ENCODE results near the gene SRPX.

The SRPX gene, protein sequence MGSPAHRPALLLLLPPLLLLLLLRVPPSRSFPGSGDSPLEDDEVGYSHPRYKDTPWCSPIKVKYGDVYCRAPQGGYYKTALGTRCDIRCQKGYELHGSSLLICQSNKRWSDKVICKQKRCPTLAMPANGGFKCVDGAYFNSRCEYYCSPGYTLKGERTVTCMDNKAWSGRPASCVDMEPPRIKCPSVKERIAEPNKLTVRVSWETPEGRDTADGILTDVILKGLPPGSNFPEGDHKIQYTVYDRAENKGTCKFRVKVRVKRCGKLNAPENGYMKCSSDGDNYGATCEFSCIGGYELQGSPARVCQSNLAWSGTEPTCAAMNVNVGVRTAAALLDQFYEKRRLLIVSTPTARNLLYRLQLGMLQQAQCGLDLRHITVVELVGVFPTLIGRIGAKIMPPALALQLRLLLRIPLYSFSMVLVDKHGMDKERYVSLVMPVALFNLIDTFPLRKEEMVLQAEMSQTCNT

DNA sequence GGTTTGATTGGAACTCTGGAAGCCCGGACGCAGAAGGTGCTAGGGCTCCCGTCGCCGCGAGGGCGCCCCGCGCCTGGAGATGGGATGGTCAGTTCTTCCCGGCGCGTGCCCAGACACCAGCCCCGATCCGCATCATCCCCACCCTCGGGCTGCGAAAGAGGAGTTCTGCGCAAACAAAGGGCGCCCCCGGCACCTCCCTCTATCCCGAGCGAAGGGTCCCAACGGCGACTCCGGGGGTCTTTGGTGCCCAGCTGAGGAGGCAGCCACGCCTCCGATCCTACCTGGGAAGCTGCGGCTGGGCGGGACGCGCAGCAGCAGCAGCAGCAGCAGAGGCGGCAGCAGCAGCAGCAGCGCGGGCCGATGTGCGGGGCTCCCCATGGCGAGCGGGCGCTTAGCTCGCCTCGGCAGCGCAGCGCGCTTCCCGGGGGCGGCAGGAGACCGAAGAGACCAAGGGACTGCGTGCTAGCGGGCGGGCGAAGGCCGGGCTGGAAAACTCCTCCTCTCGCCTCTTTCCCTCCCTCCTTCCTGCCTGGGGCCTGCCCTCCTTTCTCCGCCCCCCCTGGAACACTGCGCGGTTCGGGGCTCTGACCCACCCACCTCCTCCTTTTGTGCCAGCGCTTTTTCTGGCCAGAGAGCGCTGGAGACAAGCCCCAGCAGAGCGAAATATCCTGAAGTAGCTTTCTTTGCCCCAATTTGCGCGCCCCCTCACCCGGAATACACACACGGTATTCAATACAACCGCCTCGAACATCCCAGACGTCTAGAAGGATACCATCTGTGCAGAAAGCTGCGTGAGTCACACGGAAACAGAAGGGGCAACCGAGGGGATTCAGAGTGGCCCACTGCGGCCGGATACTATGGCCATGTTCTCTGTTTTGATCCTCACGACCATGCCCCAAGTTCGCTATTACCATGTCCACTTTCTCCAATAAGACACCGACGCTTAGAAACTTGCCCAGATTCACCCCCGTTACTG, at the start of gene SRPX:
SRPX (minus strand) TSS at position 457 of the 976 bp plus-strand sequence; CDS start at position 378, 79 bp downstream.
- DNase-seq (ENCODE audit: low spot score): peak; percentile 18
- TF ChIP-seq, protein P1, sequence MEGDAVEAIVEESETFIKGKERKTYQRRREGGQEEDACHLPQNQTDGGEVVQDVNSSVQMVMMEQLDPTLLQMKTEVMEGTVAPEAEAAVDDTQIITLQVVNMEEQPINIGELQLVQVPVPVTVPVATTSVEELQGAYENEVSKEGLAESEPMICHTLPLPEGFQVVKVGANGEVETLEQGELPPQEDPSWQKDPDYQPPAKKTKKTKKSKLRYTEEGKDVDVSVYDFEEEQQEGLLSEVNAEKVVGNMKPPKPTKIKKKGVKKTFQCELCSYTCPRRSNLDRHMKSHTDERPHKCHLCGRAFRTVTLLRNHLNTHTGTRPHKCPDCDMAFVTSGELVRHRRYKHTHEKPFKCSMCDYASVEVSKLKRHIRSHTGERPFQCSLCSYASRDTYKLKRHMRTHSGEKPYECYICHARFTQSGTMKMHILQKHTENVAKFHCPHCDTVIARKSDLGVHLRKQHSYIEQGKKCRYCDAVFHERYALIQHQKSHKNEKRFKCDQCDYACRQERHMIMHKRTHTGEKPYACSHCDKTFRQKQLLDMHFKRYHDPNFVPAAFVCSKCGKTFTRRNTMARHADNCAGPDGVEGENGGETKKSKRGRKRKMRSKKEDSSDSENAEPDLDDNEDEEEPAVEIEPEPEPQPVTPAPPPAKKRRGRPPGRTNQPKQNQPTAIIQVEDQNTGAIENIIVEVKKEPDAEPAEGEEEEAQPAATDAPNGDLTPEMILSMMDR (IDR thresholded peaks at IDR 0.05; ENCODE audit: borderline replicate concordance, control extremely low read depth, extremely low read depth, insufficient read depth, missing control alignments): no peak
- in situ Hi-C loops (cut with MboI; ENCODE audit: low sequenced_read_pairs, unreplicated experiment): no loop called here

DNA sequence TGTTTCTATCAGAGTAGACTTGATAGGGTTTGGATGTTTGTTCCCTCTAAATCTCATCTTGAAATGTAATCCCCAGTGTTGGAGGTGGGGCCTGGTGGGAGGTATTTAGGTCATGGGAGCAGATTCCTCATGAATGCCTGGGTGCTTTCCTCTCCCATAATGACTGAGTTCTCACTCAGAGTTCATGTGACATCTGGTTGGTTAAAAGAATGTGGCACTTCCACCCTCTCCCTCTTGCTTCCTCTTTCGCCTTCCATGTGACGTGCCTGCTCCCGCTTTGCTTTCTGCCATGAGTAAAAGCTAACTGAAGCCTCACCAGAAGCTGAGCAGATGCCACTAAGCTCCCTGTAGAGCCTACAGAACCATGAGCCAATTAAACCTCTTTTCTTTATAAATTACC, 47.3 kb upstream of the SRPX start:
- TF ChIP-seq, protein P1 (IDR thresholded peaks at IDR 0.05; ENCODE audit: borderline replicate concordance, control extremely low read depth, extremely low read depth, insufficient read depth, missing control alignments): no peak
- in situ Hi-C loops (cut with MboI; ENCODE audit: low sequenced_read_pairs, unreplicated experiment): no loop called here
- DNase-seq (ENCODE audit: low spot score): no peak

DNA sequence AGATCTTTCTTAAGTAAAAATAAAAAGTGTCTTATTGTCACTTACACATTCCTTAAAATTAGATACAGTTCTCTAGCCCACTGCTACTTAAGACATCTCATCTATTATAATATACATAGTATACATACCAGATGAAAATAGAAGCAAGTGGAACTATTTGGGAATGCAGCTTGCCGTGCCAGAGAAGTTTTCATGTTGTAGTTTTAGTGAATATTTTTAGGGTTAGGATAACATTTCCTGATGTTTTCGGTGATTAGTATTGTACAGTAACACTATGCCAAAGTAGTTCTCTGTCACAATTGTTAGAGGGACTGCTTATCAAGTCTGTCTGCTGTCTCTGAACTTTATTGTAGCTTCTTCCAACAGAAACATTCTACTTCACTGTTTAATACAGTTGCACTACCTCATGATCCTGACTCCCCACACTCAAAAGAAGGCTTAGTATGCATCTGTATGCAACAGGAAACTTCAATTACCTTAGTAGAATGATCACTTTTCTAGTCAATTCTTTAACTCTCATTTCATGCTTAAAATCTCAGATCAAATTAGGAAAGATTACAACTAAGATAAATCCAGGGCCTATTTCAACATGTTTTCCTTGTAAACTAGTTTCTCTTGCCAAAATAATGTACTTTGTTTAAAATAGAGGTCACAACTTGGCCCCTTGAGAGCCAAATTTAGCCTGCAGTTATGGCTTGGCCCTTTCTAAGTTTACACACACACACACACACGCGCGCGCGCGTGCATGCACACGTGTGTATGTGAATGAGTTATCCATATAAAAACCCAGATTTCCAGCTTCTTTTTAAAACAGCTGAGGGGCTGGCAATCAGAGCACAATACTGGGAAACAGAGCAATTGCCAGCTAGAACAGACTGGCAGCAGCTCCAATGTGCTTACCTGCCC, 42.3 kb upstream of the SRPX start:
- in situ Hi-C loops (cut with MboI; ENCODE audit: low sequenced_read_pairs, unreplicated experiment): no loop called here
- TF ChIP-seq, protein P1 (IDR thresholded peaks at IDR 0.05; ENCODE audit: borderline replicate concordance, control extremely low read depth, extremely low read depth, insufficient read depth, missing control alignments): no peak
- no peak for DNase-seq (ENCODE audit: low spot score)

DNA sequence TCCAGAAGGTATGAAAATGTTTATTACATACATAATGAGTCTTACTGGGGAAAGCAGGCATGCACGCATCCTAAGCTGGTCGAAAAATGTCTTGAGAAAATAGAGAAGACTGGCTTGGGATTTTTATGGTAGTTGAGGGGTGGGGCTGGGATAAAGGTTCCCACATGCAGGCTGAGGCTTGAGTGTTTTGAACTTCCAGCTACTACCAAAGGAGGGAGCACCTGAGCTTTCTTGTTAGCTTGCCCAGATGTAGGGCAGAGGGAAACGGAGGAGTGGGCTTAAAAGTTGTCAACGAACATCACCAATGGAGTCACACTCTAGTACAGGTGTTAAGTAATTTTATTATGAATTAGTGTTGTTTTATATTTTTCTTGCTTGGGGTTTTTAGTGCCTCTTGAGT, 39.6 kb upstream of the SRPX start:
- DNase-seq (ENCODE audit: low spot score): peak; percentile 47
- TF ChIP-seq, protein P1 (IDR thresholded peaks at IDR 0.05; ENCODE audit: borderline replicate concordance, control extremely low read depth, extremely low read depth, insufficient read depth, missing control alignments): peak; percentile 35
- in situ Hi-C loops (cut with MboI; ENCODE audit: low sequenced_read_pairs, unreplicated experiment): no loop called here

DNA sequence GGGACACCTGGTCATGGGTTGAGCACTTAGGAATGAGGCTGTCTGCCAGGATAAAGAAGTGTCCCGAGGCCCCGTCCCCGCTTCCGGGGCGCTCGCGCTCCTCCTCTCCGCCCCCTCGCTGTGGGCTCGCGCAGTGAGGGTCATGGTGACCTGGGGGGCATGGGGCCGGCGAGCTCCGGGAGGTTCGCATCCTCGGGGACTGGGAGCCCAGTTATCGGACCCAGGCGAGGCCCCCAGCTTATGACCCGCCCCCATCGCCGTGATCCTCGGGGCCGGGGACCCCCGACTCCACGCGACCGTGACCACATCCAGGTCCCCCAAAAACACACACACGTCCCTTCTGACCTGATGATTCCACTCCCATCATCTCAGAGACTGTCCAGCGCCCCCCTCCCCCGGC, 35.3 kb upstream of the SRPX start:
- DNase-seq (ENCODE audit: low spot score): no peak
- in situ Hi-C loops (cut with MboI; ENCODE audit: low sequenced_read_pairs, unreplicated experiment): no loop called here
- TF ChIP-seq, protein P1 (IDR thresholded peaks at IDR 0.05; ENCODE audit: borderline replicate concordance, control extremely low read depth, extremely low read depth, insufficient read depth, missing control alignments): no peak
